HepG2 (cell line): ENCODE results near the gene ELMOD3. TPM values are rescaled to one million over a fixed set of nuclear protein-coding genes. Genes with fewer than 3 reads are reported as not detected.

Source experiments
- CENPX ChIP-seq: sonication (generic); formaldehyde crosslinking; IDR thresholded peaks from 2 replicates; pipeline ENCODE4 v1.9.0; 2021; ENCODE audit warnings: mild to moderate bottlenecking, missing genetic modification reagents, moderate library complexity
- DNMT1 ChIP-seq: sonication (generic); formaldehyde crosslinking; IDR thresholded peaks from 2 replicates; pipeline ENCODE4 v1.5.1; 2020; ENCODE audit warnings: mild to moderate bottlenecking, missing genetic modification reagents
- HDAC1 ChIP-seq: sonication (generic); formaldehyde crosslinking; IDR thresholded peaks from 2 replicates; pipeline ENCODE4 v1.5.1; 2020; ENCODE audit warnings: mild to moderate bottlenecking, missing genetic modification reagents
- IKZF5 ChIP-seq: IDR thresholded peaks from 2 replicates; pipeline ENCODE4 v1.6.1; 2018; ENCODE audit warnings: missing genetic modification reagents, mild to moderate bottlenecking, missing compliant biosample characterization
- PAX8 ChIP-seq: sonication (generic); formaldehyde crosslinking; IDR thresholded peaks from 2 replicates; pipeline ENCODE4 v1.8.0; 2022; ENCODE audit warnings: mild to moderate bottlenecking, missing genetic modification reagents, borderline replicate concordance
- POLR2AphosphoS5 ChIP-seq: IDR thresholded peaks from 2 replicates; pipeline ENCODE4 v1.6.1; 2012; ENCODE audit warnings: low read depth, low read length
- PTBP1 ChIP-seq: fragments of 200-400 bp; formaldehyde crosslinking; IDR thresholded peaks from 2 replicates; pipeline ENCODE4 v1.6.1; 2018; ENCODE audit warnings: low read length, low read depth; ENCODE audit not compliant: poor library complexity, severe bottlenecking
- RBM22 ChIP-seq: fragments of 200-400 bp; formaldehyde crosslinking; optimal IDR thresholded peaks from 2 replicates; pipeline ENCODE3; 2017; ENCODE audit warnings: mild to moderate bottlenecking, low read length, moderate library complexity
- RCOR2 ChIP-seq: IDR thresholded peaks from 2 replicates; pipeline ENCODE4 v1.6.1; 2016; ENCODE audit warnings: missing biosample characterization, missing genetic modification reagents
- SRSF9 ChIP-seq: fragments of 200-400 bp; formaldehyde crosslinking; IDR thresholded peaks from 2 replicates; pipeline ENCODE4 v1.6.1; 2018; ENCODE audit warnings: borderline replicate concordance, mild to moderate bottlenecking, low read depth, low read length; ENCODE audit not compliant: insufficient read depth, poor library complexity, severe bottlenecking
- ZBTB10 ChIP-seq: sonication (generic); formaldehyde crosslinking; IDR thresholded peaks from 2 replicates; pipeline ENCODE4 v1.4.0; 2020; ENCODE audit warnings: missing genetic modification reagents, borderline replicate concordance
- ZBTB20 ChIP-seq: sonication (generic); formaldehyde crosslinking; IDR thresholded peaks from 2 replicates; pipeline ENCODE4 v1.8.1; 2023; ENCODE audit warnings: missing genetic modification reagents, low read depth, mild to moderate bottlenecking, borderline replicate concordance
- ZBTB26 ChIP-seq: IDR thresholded peaks from 2 replicates; pipeline ENCODE4 v1.6.1; 2016; ENCODE audit warnings: missing compliant biosample characterization, missing genetic modification reagents, borderline replicate concordance
- ZFX ChIP-seq: sonication (generic); formaldehyde crosslinking; IDR thresholded peaks from 2 replicates; pipeline ENCODE4 v1.4.0; 2020; ENCODE audit warnings: mild to moderate bottlenecking, low read depth, missing genetic modification reagents, moderate library complexity
- ZNF253 ChIP-seq: sonication (generic); formaldehyde crosslinking; IDR thresholded peaks from 2 replicates; pipeline ENCODE4 v1.8.0; 2022; ENCODE audit warnings: mild to moderate bottlenecking, missing genetic modification reagents, borderline replicate concordance
- ZNF496 ChIP-seq: sonication (generic); formaldehyde crosslinking; IDR thresholded peaks from 2 replicates; pipeline ENCODE4 v1.8.1; 2023; ENCODE audit warnings: mild to moderate bottlenecking, moderate library complexity, missing genetic modification reagents; ENCODE audit not compliant: insufficient replicate concordance
- ZNF567 ChIP-seq: sonication (generic); formaldehyde crosslinking; IDR thresholded peaks from 2 replicates; pipeline ENCODE4 v1.8.1; 2023; ENCODE audit warnings: mild to moderate bottlenecking, missing genetic modification reagents, borderline replicate concordance
- ZNF580 ChIP-seq: IDR thresholded peaks from 2 replicates; pipeline ENCODE4 v1.6.1; 2016; ENCODE audit warnings: low read depth, borderline replicate concordance
- ZNF589 ChIP-seq: sonication (generic); formaldehyde crosslinking; conservative IDR thresholded peaks from 2 replicates; pipeline ENCODE4 v1.8.0; 2022; ENCODE audit warnings: mild to moderate bottlenecking, moderate library complexity, missing genetic modification reagents
- ZNF775 ChIP-seq: sonication (generic); formaldehyde crosslinking; IDR thresholded peaks from 2 replicates; pipeline ENCODE4 v1.4.0; 2020; ENCODE audit warnings: missing genetic modification reagents, mild to moderate bottlenecking, moderate library complexity, borderline replicate concordance
- ZNF781 ChIP-seq: sonication (generic); formaldehyde crosslinking; IDR thresholded peaks from 2 replicates; pipeline ENCODE4 v1.5.1; 2020; ENCODE audit warnings: borderline replicate concordance, mild to moderate bottlenecking, missing genetic modification reagents; ENCODE audit errors: not compliant biosample characterization
- ZNF800 ChIP-seq: sonication (generic); formaldehyde crosslinking; IDR thresholded peaks from 2 replicates; pipeline ENCODE4 v1.4.0; 2020; ENCODE audit warnings: missing genetic modification reagents
- ZNF839 ChIP-seq: sonication (generic); formaldehyde crosslinking; IDR thresholded peaks from 2 replicates; pipeline ENCODE4 v1.4.0; 2020; ENCODE audit warnings: missing genetic modification reagents, mild to moderate bottlenecking, borderline replicate concordance
- polyA plus RNA-seq, 8 experiments: library from polyadenylated mRNA; depleted of rRNA in 3 of 8; stranded (reverse) in 7 of 8; unstranded in 1 of 8; fragments of >200 nt; fragmentation: Illumina TruSeq in 4 of 8; extraction: Trizol in 4 of 8; gene quantifications; 2 replicates each; pipeline versions ENCODE4 v1.2.1 to v1.2.3, GENCODE V29; 2011 to 2016; ENCODE audit warnings: low read depth in 4 of 8, missing spikeins in 1 of 8, mixed read lengths in 1 of 8; ENCODE audit not compliant: insufficient read depth in 1 of 8
- total RNA-seq, 5 experiments: library from RNA; depleted of rRNA; stranded (reverse); fragments of >200 nt; fragmentation: Illumina TruSeq; extraction: Trizol; gene quantifications; 2 replicates each; pipeline ENCODE4 v1.2.3, GENCODE V29; 2016; ENCODE audit warnings: low read depth in 1 of 5

ELMOD3 gene
- total and polyA plus RNA-seq, 2 of the 13 experiments (the other 11 are each of a cell fraction or from before 2014, with no cell fraction given), result 13.3 to 19.5 TPM

GRCh38 chr2:85325466-85325811 lies 29.1 kb upstream of the ELMOD3 start (continued):
- TF ChIP-seq CENPX (CRISPR knock-in tag) (no peak), ZNF496 (CRISPR knock-in tag) (no peak), POLR2AphosphoS5 (no peak), ZNF781 (CRISPR knock-in tag) (no peak), IKZF5 (CRISPR knock-in tag) (no peak), ZNF800 (no peak), ZNF253 (CRISPR knock-in tag) (no peak), HDAC1 (no peak), ZBTB26 (CRISPR knock-in tag) (no peak), ZNF580 (CRISPR knock-in tag) (no peak), ZBTB20 (CRISPR knock-in tag) (no peak), SRSF9 (no peak), ZBTB10 (CRISPR knock-in tag) (no peak), ZNF589 (CRISPR knock-in tag) (no peak), DNMT1 (no peak), PAX8 (0 out of 2 replicates have a peak, but pooled peaks have one; percentile 11), ZFX (CRISPR knock-in tag) (no peak), ZNF567 (CRISPR knock-in tag) (no peak), RBM22 (no peak), RCOR2 (CRISPR knock-in tag) (0 out of 2 replicates have a peak, but pooled peaks have one; percentile 2), ZNF775 (CRISPR knock-in tag) (no peak), PTBP1 (no peak), ZNF839 (CRISPR knock-in tag) (no peak)
